Keratinocyte (primary cell): ENCODE data around the gene CRISPLD2. TPM values are rescaled to one million over a fixed set of nuclear protein-coding genes. Genes with fewer than 3 reads are reported as not detected.

Experiments
- DNase-seq: peaks from one replicate; pipeline ENCODE4 v3.0.0-alpha.2; 2011; ENCODE audit warnings: low read depth, missing footprints, low spot score
- FAIRE-seq: peaks from 2 replicates; lab custom pipeline; 2011; peaks lifted over from hg19 to GRCh38; lab: Jason Lieb, UNC
- H2AFZ ChIP-seq: 2 replicates; pipeline ENCODE4 v1.6.0; 2012; ENCODE audit warnings: low read length, control low read depth, inconsistent platforms; ENCODE audit not compliant: control insufficient read depth
- H3K27ac ChIP-seq: 2 replicates; pipeline ENCODE4 v1.5.1; 2011; ENCODE audit warnings: low read length; ENCODE audit not compliant: control insufficient read depth, insufficient read depth
- H3K27me3 ChIP-seq: 3 replicates; pipeline ENCODE4 v1.6.0; 2011; ENCODE audit warnings: low read length; ENCODE audit not compliant: control insufficient read depth, insufficient read depth; ENCODE audit errors: extremely low read depth
- H3K36me3 ChIP-seq, 2 experiments: 2 replicates in 1 of 2; 3 replicates in 1 of 2; pipeline ENCODE4 v1.5.1; 2011; ENCODE audit warnings: low read length in 2 of 2, mild to moderate bottlenecking in 1 of 2; ENCODE audit not compliant: control insufficient read depth in 2 of 2, insufficient read depth in 2 of 2; ENCODE audit errors: extremely low read depth in 1 of 2
- H3K4me1 ChIP-seq: 3 replicates; pipeline ENCODE4 v1.5.1; 2011; ENCODE audit warnings: low read length; ENCODE audit not compliant: control insufficient read depth, insufficient read depth; ENCODE audit errors: extremely low read depth
- H3K4me2 ChIP-seq: 3 replicates; pipeline ENCODE4 v1.6.0; 2011; ENCODE audit warnings: low read depth, low read length; ENCODE audit not compliant: control insufficient read depth, insufficient read depth; ENCODE audit errors: extremely low read depth
- H3K4me3 ChIP-seq, 3 experiments: fragments of 200-600 bp in 1 of 3; sonication (generic) in 1 of 3; 2 replicates in 2 of 3; 3 replicates in 1 of 3; pipeline ENCODE4 v1.5.1; 2011 to 2016; ENCODE audit warnings: low read length in 3 of 3, mild to moderate bottlenecking in 3 of 3, control low read depth in 2 of 3, inconsistent platforms in 1 of 3, low read depth in 1 of 3, mixed read lengths in 1 of 3, mixed run types in 1 of 3, moderate library complexity in 1 of 3; ENCODE audit not compliant: control insufficient read depth in 2 of 3, insufficient read depth in 2 of 3; ENCODE audit errors: extremely low read depth in 1 of 3
- H3K79me2 ChIP-seq: 2 replicates; pipeline ENCODE4 v1.6.0; 2012; ENCODE audit warnings: low read length; ENCODE audit not compliant: control insufficient read depth, insufficient read depth
- H3K9ac ChIP-seq: 3 replicates; pipeline ENCODE4 v1.6.0; 2011; ENCODE audit warnings: low read length; ENCODE audit not compliant: control insufficient read depth, insufficient read depth; ENCODE audit errors: extremely low read depth
- H3K9me1 ChIP-seq: 3 replicates; pipeline ENCODE4 v1.6.0; 2011; ENCODE audit warnings: low read length; ENCODE audit not compliant: control insufficient read depth, insufficient read depth; ENCODE audit errors: extremely low read depth
- H3K9me3 ChIP-seq: 2 replicates; pipeline ENCODE4 v1.5.1; 2012; ENCODE audit warnings: low read depth, low read length; ENCODE audit not compliant: control insufficient read depth
- H4K20me1 ChIP-seq: 3 replicates; pipeline ENCODE4 v1.6.0; 2011; ENCODE audit warnings: low read length; ENCODE audit not compliant: control insufficient read depth, insufficient read depth; ENCODE audit errors: extremely low read depth
- CTCF ChIP-seq, 3 experiments: IDR thresholded peaks in 1 of 3; conservative IDR thresholded peaks in 1 of 3; optimal IDR thresholded peaks in 1 of 3; 2 replicates in 2 of 3; 3 replicates in 1 of 3; pipeline versions ENCODE3 to v1.5.1; 2011; ENCODE audit warnings: low read length in 3 of 3, mild to moderate bottlenecking in 3 of 3, moderate library complexity in 2 of 3, control low read depth in 1 of 3, inconsistent platforms in 1 of 3; ENCODE audit not compliant: insufficient read depth in 2 of 3; ENCODE audit errors: extremely low read depth in 1 of 3
- EZH2 ChIP-seq: IDR thresholded peaks from one replicate; pipeline ENCODE4 v1.6.1; 2012; ENCODE audit warnings: inconsistent platforms, mild to moderate bottlenecking, low read length, moderate library complexity
- dilution Hi-C: fragments of 300-500 bp; cut with MboI; formaldehyde crosslinking; loops from one replicate; pipeline ENCODE4 v1.7.0; 2020; ENCODE audit warnings: low sequenced_read_pairs; ENCODE audit not compliant: extremely low pct_ligation_motif_present
- polyA plus RNA-seq, 5 experiments: library from polyadenylated mRNA; depleted of rRNA in 3 of 5; stranded (reverse) in 3 of 5; stranded (forward) in 1 of 5; unstranded in 1 of 5; fragments of >200 nt; gene quantifications; 1 replicate in 1 of 5; 2 replicates in 3 of 5; 3 replicates in 1 of 5; pipeline versions ENCODE4 v1.2.1 to v1.2.3, GENCODE V29; 2011 to 2012; ENCODE audit warnings: missing spikeins in 2 of 5, low read depth in 1 of 5, low replicate concordance in 1 of 5

CRISPLD2 gene
- polyA plus RNA-seq, 1 donor (not counting 4 experiments of a cell fraction or from before 2014, with no cell fraction given) = 1.2 TPM

- Histone ChIP-seq H3K9ac (no peak overlapping the region), H3K9me1 (no peaks in the 10 kb centered on the region), H4K20me1 (no peaks in the 10 kb centered on the region), H3K4me1 (no peaks in the 10 kb centered on the region), H2AFZ (no peak overlapping the region), H3K36me3 (no peaks in the 10 kb centered on the region), H3K27me3 (no peaks in the 10 kb centered on the region), H3K27ac (no peak overlapping the region), H3K4me3 (no peak overlapping the region), H3K4me2 (no peak overlapping the region), H3K79me2 (no peaks in the 10 kb centered on the region), H3K9me3 (no peaks in the 10 kb centered on the region)
- DNase-seq (no peak), FAIRE-seq (no peak)
- dilution Hi-C loops = no loop called here
- TF ChIP-seq EZH2 = no peak
- TF ChIP-seq CTCF (optimal IDR thresholded peaks at IDR 0.05 in 1 of 3, IDR thresholded peaks at IDR 0.05 in 1 of 3, conservative IDR thresholded peaks at IDR 0.05 in 1 of 3; ENCODE audit: extremely low read depth in 1 of 3, insufficient read depth in 2 of 3, low read length in 3 of 3) = no peak
Measured at GRCh38 chr16:84849751-84850150, 30.0 kb downstream of the CRISPLD2 start.

- dilution Hi-C loops = no loop called here
- Histone ChIP-seq H3K4me2 (no peak overlapping the region), H3K4me3 (no peak overlapping the region), H3K9me1 (no peaks in the 10 kb centered on the region), H3K36me3 (no peaks in the 10 kb centered on the region), H3K9me3 (no peaks in the 10 kb centered on the region), H3K79me2 (no peaks in the 10 kb centered on the region), H3K27me3 (no peaks in the 10 kb centered on the region), H4K20me1 (no peaks in the 10 kb centered on the region), H3K27ac (no peak overlapping the region), H3K9ac (no peak overlapping the region), H2AFZ (no peak overlapping the region), H3K4me1 (no peaks in the 10 kb centered on the region)
- TF ChIP-seq CTCF (optimal IDR thresholded peaks at IDR 0.05 in 1 of 3, IDR thresholded peaks at IDR 0.05 in 1 of 3, conservative IDR thresholded peaks at IDR 0.05 in 1 of 3; ENCODE audit: extremely low read depth in 1 of 3, insufficient read depth in 2 of 3, low read length in 3 of 3) (no peak), EZH2 (no peak)
- no peak for FAIRE-seq
- no peak for DNase-seq
Measured at GRCh38 chr16:84850714-84851113, 30.9 kb downstream of the CRISPLD2 start.
